MM.1S (cell line): ENCODE measurements around the gene SLC6A9.

Source experiments
- EZH2phosphoT487 ChIP-seq: fragments of 300-600 bp; sonication (generic); IDR thresholded peaks from 2 replicates; pipeline ENCODE4 v1.6.1; 2018; ENCODE audit warnings: antibody characterized with exemption, low read length
- TF ChIP-seq, protein P1 (sequence below): fragments of 300-600 bp; sonication (generic); IDR thresholded peaks from 2 replicates; pipeline ENCODE4 v1.5.1; 2016; ENCODE audit warnings: antibody characterized with exemption, low read length, mixed read lengths

DNA sequence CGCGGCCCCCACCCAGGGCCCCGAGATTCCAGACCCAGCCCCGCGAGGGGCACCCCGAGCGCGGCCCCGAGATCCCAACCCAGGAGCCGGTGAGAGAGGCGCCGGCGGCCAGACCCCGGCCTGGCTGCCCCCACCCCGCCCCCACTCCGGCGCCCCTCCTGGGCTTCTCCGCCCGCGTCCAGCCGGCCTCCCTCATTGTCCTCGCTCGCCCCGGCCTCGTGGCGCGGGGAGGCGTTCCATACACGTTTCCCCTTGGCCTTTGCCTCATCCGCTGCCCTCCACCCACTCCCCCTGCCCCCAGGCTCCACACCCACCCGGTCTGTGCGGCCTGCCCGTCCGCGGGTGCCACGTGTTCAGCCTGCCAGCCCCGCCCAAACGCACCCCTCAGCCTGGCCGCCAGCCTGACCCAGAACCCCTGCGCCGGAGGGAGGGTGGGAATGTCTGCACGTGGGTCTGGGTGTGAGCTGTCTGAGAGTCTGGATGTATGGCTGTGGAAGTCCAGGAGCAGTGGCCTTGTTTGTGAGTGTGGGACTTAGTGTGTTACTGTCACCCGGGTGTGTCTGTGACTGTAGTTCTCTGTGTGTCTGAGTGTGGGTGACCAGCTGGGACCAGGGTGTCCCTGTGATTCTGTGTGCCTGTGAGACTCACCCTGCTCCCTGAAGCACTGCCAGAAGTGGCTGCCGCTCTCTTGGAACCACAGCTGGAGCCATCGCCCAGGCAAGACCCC lies 51.6 kb downstream of the SLC6A9 start:
- no peak for TF ChIP-seq EZH2phosphoT487
- TF ChIP-seq, protein P1, sequence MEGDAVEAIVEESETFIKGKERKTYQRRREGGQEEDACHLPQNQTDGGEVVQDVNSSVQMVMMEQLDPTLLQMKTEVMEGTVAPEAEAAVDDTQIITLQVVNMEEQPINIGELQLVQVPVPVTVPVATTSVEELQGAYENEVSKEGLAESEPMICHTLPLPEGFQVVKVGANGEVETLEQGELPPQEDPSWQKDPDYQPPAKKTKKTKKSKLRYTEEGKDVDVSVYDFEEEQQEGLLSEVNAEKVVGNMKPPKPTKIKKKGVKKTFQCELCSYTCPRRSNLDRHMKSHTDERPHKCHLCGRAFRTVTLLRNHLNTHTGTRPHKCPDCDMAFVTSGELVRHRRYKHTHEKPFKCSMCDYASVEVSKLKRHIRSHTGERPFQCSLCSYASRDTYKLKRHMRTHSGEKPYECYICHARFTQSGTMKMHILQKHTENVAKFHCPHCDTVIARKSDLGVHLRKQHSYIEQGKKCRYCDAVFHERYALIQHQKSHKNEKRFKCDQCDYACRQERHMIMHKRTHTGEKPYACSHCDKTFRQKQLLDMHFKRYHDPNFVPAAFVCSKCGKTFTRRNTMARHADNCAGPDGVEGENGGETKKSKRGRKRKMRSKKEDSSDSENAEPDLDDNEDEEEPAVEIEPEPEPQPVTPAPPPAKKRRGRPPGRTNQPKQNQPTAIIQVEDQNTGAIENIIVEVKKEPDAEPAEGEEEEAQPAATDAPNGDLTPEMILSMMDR = no peak
